ENCODE measurements around the gene CREB1.

CREB1 gene

GRCh38 chr2:207502577-207503198, 27.1 kb upstream of the CREB1 start:
- DNase-seq (ENCODE audit: low read depth), result no peak
- TF ChIP-seq, protein P1, sequence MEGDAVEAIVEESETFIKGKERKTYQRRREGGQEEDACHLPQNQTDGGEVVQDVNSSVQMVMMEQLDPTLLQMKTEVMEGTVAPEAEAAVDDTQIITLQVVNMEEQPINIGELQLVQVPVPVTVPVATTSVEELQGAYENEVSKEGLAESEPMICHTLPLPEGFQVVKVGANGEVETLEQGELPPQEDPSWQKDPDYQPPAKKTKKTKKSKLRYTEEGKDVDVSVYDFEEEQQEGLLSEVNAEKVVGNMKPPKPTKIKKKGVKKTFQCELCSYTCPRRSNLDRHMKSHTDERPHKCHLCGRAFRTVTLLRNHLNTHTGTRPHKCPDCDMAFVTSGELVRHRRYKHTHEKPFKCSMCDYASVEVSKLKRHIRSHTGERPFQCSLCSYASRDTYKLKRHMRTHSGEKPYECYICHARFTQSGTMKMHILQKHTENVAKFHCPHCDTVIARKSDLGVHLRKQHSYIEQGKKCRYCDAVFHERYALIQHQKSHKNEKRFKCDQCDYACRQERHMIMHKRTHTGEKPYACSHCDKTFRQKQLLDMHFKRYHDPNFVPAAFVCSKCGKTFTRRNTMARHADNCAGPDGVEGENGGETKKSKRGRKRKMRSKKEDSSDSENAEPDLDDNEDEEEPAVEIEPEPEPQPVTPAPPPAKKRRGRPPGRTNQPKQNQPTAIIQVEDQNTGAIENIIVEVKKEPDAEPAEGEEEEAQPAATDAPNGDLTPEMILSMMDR (IDR thresholded peaks at IDR 0.05; ENCODE audit: low read depth, low read length, missing control alignments), result no peak

GRCh38 chr2:207503234-207503633, 26.5 kb upstream of the CREB1 start:
- DNase-seq (ENCODE audit: low read depth), result no peak
- TF ChIP-seq, protein P1 (IDR thresholded peaks at IDR 0.05; ENCODE audit: low read depth, low read length, missing control alignments), result no peak

More at GRCh38 chr2:207502577-207503198, 27.1 kb upstream of the CREB1 start:
- H3K4me3 ChIP-seq (ENCODE audit: low read depth, low read length), result no peak overlapping the region

DNA sequence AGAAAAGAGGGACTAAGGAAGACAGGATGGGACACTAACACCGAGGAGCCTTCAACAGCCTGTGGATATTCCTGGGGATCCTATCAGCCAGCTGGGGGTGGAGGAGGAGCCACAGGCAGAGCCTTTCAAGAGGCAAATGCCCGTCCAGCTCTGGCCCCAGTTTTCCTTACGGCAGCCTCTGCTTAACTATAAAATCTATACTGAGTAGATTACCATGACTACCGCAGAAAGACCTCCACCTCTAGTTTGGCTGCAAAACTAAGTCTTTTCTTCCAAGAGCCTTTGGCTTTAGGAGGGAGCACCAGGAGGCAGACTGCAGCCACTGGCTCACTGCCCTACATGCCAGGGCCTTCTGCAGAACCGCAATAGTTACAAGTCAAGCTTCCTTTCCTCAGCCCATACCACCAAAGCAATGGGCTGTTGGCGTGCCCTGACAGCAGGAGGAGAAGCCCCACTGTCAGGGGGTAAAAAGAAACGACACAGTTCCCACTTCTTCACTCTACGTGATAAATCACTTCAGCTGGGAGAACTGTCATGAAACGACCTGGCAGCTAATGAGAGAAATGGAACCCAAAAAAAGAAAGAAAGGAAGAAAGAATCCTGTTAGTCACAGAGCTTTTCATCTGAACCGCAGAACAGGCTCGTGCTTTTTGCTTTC, 25.1 kb upstream of the CREB1 start:
- DNase-seq (ENCODE audit: low read depth), result no peak
- TF ChIP-seq, protein P1 (IDR thresholded peaks at IDR 0.05; ENCODE audit: low read depth, low read length, missing control alignments), result no peak

More at GRCh38 chr2:207503234-207503633, 26.5 kb upstream of the CREB1 start:
- H3K4me3 ChIP-seq (ENCODE audit: low read depth, low read length), result no peak overlapping the region

DNA sequence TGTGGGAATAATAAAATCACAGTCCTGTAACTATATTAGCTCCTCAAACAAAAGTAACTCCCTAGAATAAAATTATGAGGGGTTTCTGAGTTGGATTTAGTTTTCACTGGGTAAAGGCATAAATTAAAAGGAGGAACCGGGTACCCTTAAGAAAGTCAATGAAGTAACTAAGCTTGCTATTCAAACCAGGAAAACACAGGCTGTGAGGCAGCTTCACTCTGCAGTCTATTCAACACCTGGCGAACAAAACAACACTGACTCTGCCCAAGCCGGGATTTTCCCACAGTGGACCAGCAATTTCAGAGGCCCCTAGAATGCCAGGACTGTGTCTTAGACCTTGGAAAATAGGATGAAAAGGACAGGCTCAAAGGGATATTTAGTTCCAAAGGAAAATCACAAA, 24.6 kb upstream of the CREB1 start:
- TF ChIP-seq, protein P1 (IDR thresholded peaks at IDR 0.05; ENCODE audit: low read depth, low read length, missing control alignments), result no peak
- DNase-seq (ENCODE audit: low read depth), result no peak
- no peak overlapping the region for H3K4me3 ChIP-seq (ENCODE audit: low read depth, low read length)

More for the DNA sequence above, 25.1 kb upstream of the CREB1 start:
- no peak overlapping the region for H3K4me3 ChIP-seq (ENCODE audit: low read depth, low read length)

GRCh38 chr2:207505728-207506127, 24.0 kb upstream of the CREB1 start:
- H3K4me3 ChIP-seq (ENCODE audit: low read depth, low read length), result no peak overlapping the region
- DNase-seq (ENCODE audit: low read depth), result no peak
- TF ChIP-seq, protein P1 (IDR thresholded peaks at IDR 0.05; ENCODE audit: low read depth, low read length, missing control alignments), result no peak

DNA sequence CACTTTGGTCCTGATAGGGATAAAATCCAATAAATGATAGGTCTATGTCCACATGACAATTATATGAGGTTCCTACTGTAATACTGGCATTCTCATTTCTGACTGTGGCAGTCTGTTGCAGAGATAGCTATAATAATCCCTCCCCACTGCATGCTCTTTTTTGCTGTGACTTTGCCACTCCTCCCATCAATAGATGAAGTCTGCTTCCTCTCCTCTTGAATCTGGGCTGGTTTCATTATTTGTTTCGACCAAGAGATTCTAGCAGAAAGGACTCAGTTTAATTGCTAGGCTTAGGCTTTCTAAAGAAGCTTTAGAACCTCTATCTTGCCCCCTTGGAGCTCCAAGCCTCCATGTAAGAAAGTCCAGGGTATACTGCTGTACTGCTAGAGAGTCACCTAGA, 23.3 kb upstream of the CREB1 start:
- DNase-seq (ENCODE audit: low read depth), result no peak
- TF ChIP-seq, protein P1 (IDR thresholded peaks at IDR 0.05; ENCODE audit: low read depth, low read length, missing control alignments), result no peak
- no peak overlapping the region for H3K4me3 ChIP-seq (ENCODE audit: low read depth, low read length)

Data from GM12864 (cell line).